SK-N-SH treated with all-trans-retinoic acid at 6 μM for 48 hours (cell line): Measurements from ENCODE around the gene GSTA1.
"Not testable (repeated sequence)": the region's sequence is repeated elsewhere in the genome, so short reads cannot be mapped to it uniquely, and the experiment has no call there.

ENCODE experiments used
- ARNTL ChIP-seq: fragments of 450-650 bp; formaldehyde crosslinking; IDR thresholded peaks from 2 replicates; pipeline ENCODE4 v1.5.0; 2020; ENCODE audit warnings: low read depth, mild to moderate bottlenecking, moderate library complexity, borderline replicate concordance
- BACH2 ChIP-seq: fragments of 250-450 bp; sonication (Bioruptor Pico); IDR thresholded peaks from 2 replicates; pipeline ENCODE4 v1.9.0; 2021; ENCODE audit warnings: mild to moderate bottlenecking, borderline replicate concordance
- CREB5 ChIP-seq: fragments of 250-450 bp; sonication (Bioruptor Pico); IDR thresholded peaks from 2 replicates; pipeline ENCODE4 v1.5.1; 2020; ENCODE audit warnings: low read depth, mild to moderate bottlenecking, moderate library complexity
- CSDC2 ChIP-seq: fragments of 250-450 bp; sonication (Bioruptor Pico); IDR thresholded peaks from 2 replicates; pipeline ENCODE4 v1.5.0; 2020; ENCODE audit warnings: mild to moderate bottlenecking, moderate library complexity
- CSRNP3 ChIP-seq: fragments of 250-450 bp; sonication (Bioruptor Pico); IDR thresholded peaks from 2 replicates; pipeline ENCODE4 v1.5.1; 2021; ENCODE audit warnings: mild to moderate bottlenecking, moderate library complexity
- PATZ1 ChIP-seq: fragments of 250-450 bp; sonication (Bioruptor Pico); IDR thresholded peaks from 2 replicates; pipeline ENCODE4 v1.8.0; 2020; ENCODE audit warnings: mild to moderate bottlenecking, moderate library complexity, borderline replicate concordance
- RARB ChIP-seq: fragments of 250-450 bp; sonication (Bioruptor Pico); IDR thresholded peaks from 2 replicates; pipeline ENCODE4 v1.8.0; 2021; ENCODE audit warnings: mild to moderate bottlenecking, moderate library complexity
- SNAI2 ChIP-seq: fragments of 250-450 bp; sonication (Bioruptor Pico); IDR thresholded peaks from 2 replicates; pipeline ENCODE4 v1.5.0; 2020; ENCODE audit warnings: mild to moderate bottlenecking, moderate library complexity
- TOX ChIP-seq: fragments of 250-450 bp; sonication (Bioruptor Pico); IDR thresholded peaks from 2 replicates; pipeline ENCODE4 v1.8.0; 2021; ENCODE audit warnings: mild to moderate bottlenecking, moderate library complexity, borderline replicate concordance
- ZFP3 ChIP-seq: fragments of 250-450 bp; sonication (Bioruptor Pico); IDR thresholded peaks from 2 replicates; pipeline ENCODE4 v1.5.0; 2020; ENCODE audit warnings: mild to moderate bottlenecking, moderate library complexity
- ZFP30 ChIP-seq: fragments of 450-650 bp; formaldehyde crosslinking; IDR thresholded peaks from 2 replicates; pipeline ENCODE4 v1.5.0; 2022; ENCODE audit warnings: mild to moderate bottlenecking, moderate library complexity
- ZNF565 ChIP-seq: fragments of 450-650 bp; formaldehyde crosslinking; conservative IDR thresholded peaks from 2 replicates; pipeline ENCODE4 v1.5.0; 2020; ENCODE audit warnings: low read depth, mild to moderate bottlenecking, moderate library complexity
- ZNF70 ChIP-seq: fragments of 450-650 bp; formaldehyde crosslinking; IDR thresholded peaks from 2 replicates; pipeline ENCODE4 v1.5.0; 2020; ENCODE audit warnings: mild to moderate bottlenecking, moderate library complexity

- not testable (repeated sequence) for TF ChIP-seq PATZ1; ZFP3; ARNTL; ZFP30; RARB; CREB5 (CRISPR knock-in tag); CSDC2 (CRISPR knock-in tag); TOX (CRISPR knock-in tag); ZNF565 (CRISPR knock-in tag); CSRNP3 (CRISPR knock-in tag); ZNF70; SNAI2 (CRISPR knock-in tag); BACH2
Observed at GRCh38 chr6:52828621-52829020, 25.0 kb upstream of the GSTA1 start.
